ENCODE measurements around the gene UPF2. TPM values are rescaled to one million over a fixed set of nuclear protein-coding genes. Genes with fewer than 3 reads are reported as not detected.

Gene UPF2
- total and polyA plus RNA-seq, 2 donors from 2014 or later: 8.4 to 19.4 TPM

DNA sequence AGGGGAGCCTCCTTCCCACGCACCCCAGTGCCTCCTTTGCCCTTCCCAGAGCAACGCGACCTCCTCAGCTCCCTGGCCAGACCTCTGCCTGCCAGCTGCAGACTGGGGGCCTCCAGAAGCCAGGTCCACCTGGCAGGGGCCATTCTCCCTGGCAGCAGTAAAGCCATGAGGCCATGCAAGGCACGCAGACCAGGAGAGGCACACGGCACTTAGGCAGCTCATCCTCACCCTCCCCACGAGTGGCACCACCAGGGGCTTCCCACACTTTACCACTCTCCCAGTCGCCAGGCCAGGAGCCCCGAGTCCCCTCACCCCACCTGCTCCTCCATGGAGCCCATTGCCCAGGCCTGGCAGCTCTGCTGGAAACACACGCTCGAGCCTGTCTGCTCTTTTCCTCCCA lies 134.1 kb downstream of the UPF2 start:
- FAIRE-seq: no peak

GRCh38 chr10:11907914-11908313 lies 134.7 kb downstream of the UPF2 start:
- H3K4me1 ChIP-seq (ENCODE audit: control insufficient read depth in 2 of 3, insufficient read depth in 2 of 3, low read depth in 1 of 3, low read length in 3 of 3): peaks cover 0 to 7% (median 0%) of the 10 kb centered on the region in 3 donors
- no peak overlapping the region for H3K9ac ChIP-seq (ENCODE audit: low read length in 3 of 3)
- H3K9me3 ChIP-seq (ENCODE audit: control insufficient read depth in 2 of 3, insufficient read depth in 1 of 3, low read length in 3 of 3): no peaks in the 10 kb centered on the region
- no peak for TF ChIP-seq CTCF (IDR thresholded peaks at IDR 0.05; ENCODE audit: borderline replicate concordance, extremely low read depth, insufficient read depth)
- no peaks in the 10 kb centered on the region for H3K36me3 ChIP-seq (ENCODE audit: control insufficient read depth in 2 of 3, insufficient read depth in 3 of 3, low read length in 3 of 3)
- FAIRE-seq (no peak), DNase-seq (no peak)
- no peak overlapping the region for H3K4me3 ChIP-seq (ENCODE audit: low read length in 3 of 3)
- H3K27me3 ChIP-seq (ENCODE audit: control insufficient read depth, insufficient read depth, low read length): no peaks in the 10 kb centered on the region
- intact Hi-C loops (cut with DNase I): no loop called here
- no peak overlapping the region for H3K27ac ChIP-seq (ENCODE audit: low read depth in 2 of 2, low read length in 2 of 2)

More for the DNA sequence above, 134.1 kb downstream of the UPF2 start:
- Histone ChIP-seq H3K4me1 (ENCODE audit: control insufficient read depth in 2 of 3, insufficient read depth in 2 of 3, low read depth in 1 of 3, low read length in 3 of 3) (peaks cover 0 to 8% (median 0%) of the 10 kb centered on the region in 3 donors), H3K9me3 (ENCODE audit: control insufficient read depth in 2 of 3, insufficient read depth in 1 of 3, low read length in 3 of 3) (no peaks in the 10 kb centered on the region), H3K27ac (ENCODE audit: low read depth in 2 of 2, low read length in 2 of 2) (no peak overlapping the region), H3K4me3 (ENCODE audit: low read length in 3 of 3) (no peak overlapping the region), H3K9ac (ENCODE audit: low read length in 3 of 3) (no peak overlapping the region), H3K27me3 (ENCODE audit: control insufficient read depth, insufficient read depth, low read length) (no peaks in the 10 kb centered on the region), H3K36me3 (ENCODE audit: control insufficient read depth in 2 of 3, insufficient read depth in 3 of 3, low read length in 3 of 3) (no peaks in the 10 kb centered on the region)
- DNase-seq: no peak
- intact Hi-C loops (cut with DNase I): no loop called here
- TF ChIP-seq CTCF (IDR thresholded peaks at IDR 0.05; ENCODE audit: borderline replicate concordance, extremely low read depth, insufficient read depth): no peak

GRCh38 chr10:11906714-11907113 lies 135.9 kb downstream of the UPF2 start:
- TF ChIP-seq CTCF (IDR thresholded peaks at IDR 0.05; ENCODE audit: borderline replicate concordance, extremely low read depth, insufficient read depth): no peak
- Histone ChIP-seq H3K4me1 (ENCODE audit: control insufficient read depth in 2 of 3, insufficient read depth in 2 of 3, low read depth in 1 of 3, low read length in 3 of 3) (peaks cover 0 to 4% (median 0%) of the 10 kb centered on the region in 3 donors), H3K4me3 (ENCODE audit: low read length in 3 of 3) (no peak overlapping the region), H3K36me3 (ENCODE audit: control insufficient read depth in 2 of 3, insufficient read depth in 3 of 3, low read length in 3 of 3) (no peaks in the 10 kb centered on the region), H3K27ac (ENCODE audit: low read depth in 2 of 2, low read length in 2 of 2) (no peak overlapping the region), H3K9me3 (ENCODE audit: control insufficient read depth in 2 of 3, insufficient read depth in 1 of 3, low read length in 3 of 3) (no peaks in the 10 kb centered on the region), H3K27me3 (ENCODE audit: control insufficient read depth, insufficient read depth, low read length) (no peaks in the 10 kb centered on the region), H3K9ac (ENCODE audit: low read length in 3 of 3) (no peak overlapping the region)
- no peak for FAIRE-seq
- intact Hi-C loops (cut with DNase I): no loop called here
- DNase-seq: no peak

- FAIRE-seq (no peak), DNase-seq (no peak)
- H3K9me3 ChIP-seq (ENCODE audit: control insufficient read depth in 2 of 3, insufficient read depth in 1 of 3, low read length in 3 of 3): no peaks in the 10 kb centered on the region
- TF ChIP-seq CTCF (IDR thresholded peaks at IDR 0.05; ENCODE audit: borderline replicate concordance, extremely low read depth, insufficient read depth): no peak
- peaks cover 0 to 5% (median 0%) of the 10 kb centered on the region in 3 donors for H3K4me1 ChIP-seq (ENCODE audit: control insufficient read depth in 2 of 3, insufficient read depth in 2 of 3, low read depth in 1 of 3, low read length in 3 of 3)
- intact Hi-C loops (cut with DNase I): no loop called here
- H3K4me3 ChIP-seq (ENCODE audit: low read length in 3 of 3): no peak overlapping the region
- H3K27me3 ChIP-seq (ENCODE audit: control insufficient read depth, insufficient read depth, low read length): no peaks in the 10 kb centered on the region
- no peaks in the 10 kb centered on the region for H3K36me3 ChIP-seq (ENCODE audit: control insufficient read depth in 2 of 3, insufficient read depth in 3 of 3, low read length in 3 of 3)
- no peak overlapping the region for H3K9ac ChIP-seq (ENCODE audit: low read length in 3 of 3)
- H3K27ac ChIP-seq (ENCODE audit: low read depth in 2 of 2, low read length in 2 of 2): no peak overlapping the region
These were observed 140.0 kb downstream of the UPF2 start for GRCh38 chr10:11902646-11903045.
